ENCODE measurements around the gene UNC5B.

DNA sequence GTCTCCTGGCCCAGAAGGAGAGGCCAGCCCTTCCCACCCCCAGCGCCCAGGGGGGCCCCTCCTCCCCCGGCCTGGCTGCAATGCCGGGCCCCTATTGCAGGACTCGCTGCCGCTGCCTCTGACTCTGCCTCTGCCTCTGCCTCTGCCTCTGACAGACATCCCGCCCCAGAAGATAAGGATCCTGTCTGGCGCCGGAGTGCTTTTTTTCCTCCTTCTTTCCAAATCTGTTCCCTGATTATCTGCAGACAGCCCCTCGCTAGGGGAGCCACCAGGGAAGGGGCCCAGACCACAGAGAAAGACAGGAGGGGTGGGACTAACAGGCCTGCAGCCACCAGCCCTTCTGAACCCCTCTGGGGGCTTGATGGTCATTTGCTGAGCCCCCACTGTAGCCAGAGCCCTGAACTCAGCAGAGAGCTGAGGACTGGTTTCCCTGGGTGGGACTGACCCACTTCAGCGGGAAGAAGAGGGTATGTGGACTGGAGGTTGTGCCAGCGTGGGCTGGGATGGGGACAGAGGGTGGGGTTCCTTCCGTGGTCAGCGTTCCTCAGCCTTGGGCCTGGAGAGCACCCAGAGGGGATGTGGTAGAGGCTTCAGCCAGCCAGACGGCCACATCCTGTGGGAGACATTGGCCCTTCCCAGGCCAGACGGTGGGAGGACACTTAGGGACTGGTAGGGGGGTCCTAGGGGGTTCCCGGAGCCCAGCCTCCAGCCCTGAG is 22.8 kb downstream of the UNC5B start:
- TF ChIP-seq, protein P1, sequence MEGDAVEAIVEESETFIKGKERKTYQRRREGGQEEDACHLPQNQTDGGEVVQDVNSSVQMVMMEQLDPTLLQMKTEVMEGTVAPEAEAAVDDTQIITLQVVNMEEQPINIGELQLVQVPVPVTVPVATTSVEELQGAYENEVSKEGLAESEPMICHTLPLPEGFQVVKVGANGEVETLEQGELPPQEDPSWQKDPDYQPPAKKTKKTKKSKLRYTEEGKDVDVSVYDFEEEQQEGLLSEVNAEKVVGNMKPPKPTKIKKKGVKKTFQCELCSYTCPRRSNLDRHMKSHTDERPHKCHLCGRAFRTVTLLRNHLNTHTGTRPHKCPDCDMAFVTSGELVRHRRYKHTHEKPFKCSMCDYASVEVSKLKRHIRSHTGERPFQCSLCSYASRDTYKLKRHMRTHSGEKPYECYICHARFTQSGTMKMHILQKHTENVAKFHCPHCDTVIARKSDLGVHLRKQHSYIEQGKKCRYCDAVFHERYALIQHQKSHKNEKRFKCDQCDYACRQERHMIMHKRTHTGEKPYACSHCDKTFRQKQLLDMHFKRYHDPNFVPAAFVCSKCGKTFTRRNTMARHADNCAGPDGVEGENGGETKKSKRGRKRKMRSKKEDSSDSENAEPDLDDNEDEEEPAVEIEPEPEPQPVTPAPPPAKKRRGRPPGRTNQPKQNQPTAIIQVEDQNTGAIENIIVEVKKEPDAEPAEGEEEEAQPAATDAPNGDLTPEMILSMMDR (IDR thresholded peaks at IDR 0.05; ENCODE audit: low read length): no peak
- TF ChIP-seq EZH2 (optimal IDR thresholded peaks at IDR 0.05; ENCODE audit: low read depth, low read length): no peak
- TF ChIP-seq EZH2phosphoT487 (IDR thresholded peaks at IDR 0.05; ENCODE audit: low read length): no peak
